Kidney capillary endothelial cell (primary cell): ENCODE measurements around the gene PKIG.

Experiments used
- DNase-seq: peaks from one replicate; pipeline ENCODE4 v3.0.0-alpha.2; 2018; ENCODE audit warnings: low spot score

Gene PKIG

GRCh38 chr20:44662261-44662660 is 79.9 kb downstream of the PKIG start:
- DNase-seq = no peak

- no peak for DNase-seq
Observed at GRCh38 chr20:44664131-44664530, 81.8 kb downstream of the PKIG start.

- DNase-seq = no peak
Observed at GRCh38 chr20:44666066-44666465, 83.7 kb downstream of the PKIG start.
